LNCAP (cell line): ENCODE measurements around the gene TEX44.

Source experiments
- TF ChIP-seq, protein P1 (sequence below): fragments of 450-650 bp; IDR thresholded peaks from 2 replicates; pipeline ENCODE4 v1.5.1; 2017; ENCODE audit warnings: mild to moderate bottlenecking

The TEX44 gene

DNA sequence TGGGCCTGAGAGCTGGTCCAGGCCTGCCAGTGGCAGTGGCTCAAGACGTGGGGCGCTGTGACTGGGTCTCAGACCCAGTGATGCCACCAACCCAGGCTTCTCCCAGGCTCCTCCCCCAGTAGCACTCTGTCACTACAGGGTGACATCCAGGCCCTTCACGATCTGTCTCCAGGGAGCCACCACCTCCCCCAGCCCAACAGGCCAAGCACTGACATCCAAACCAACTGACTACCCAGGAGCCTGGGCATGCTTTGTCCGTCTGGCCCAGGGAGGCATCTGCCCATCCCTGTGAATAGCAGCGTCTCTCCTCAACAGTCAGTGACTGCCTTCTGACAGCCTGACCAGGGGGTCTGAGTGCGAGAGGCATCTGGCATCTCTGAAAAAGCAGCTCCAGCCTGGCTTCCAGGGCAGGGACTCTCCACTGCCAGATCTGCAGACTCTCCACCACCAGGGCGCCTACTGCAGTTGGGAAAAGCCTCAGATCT, 13.0 kb downstream of the TEX44 start:
- TF ChIP-seq, protein P1, sequence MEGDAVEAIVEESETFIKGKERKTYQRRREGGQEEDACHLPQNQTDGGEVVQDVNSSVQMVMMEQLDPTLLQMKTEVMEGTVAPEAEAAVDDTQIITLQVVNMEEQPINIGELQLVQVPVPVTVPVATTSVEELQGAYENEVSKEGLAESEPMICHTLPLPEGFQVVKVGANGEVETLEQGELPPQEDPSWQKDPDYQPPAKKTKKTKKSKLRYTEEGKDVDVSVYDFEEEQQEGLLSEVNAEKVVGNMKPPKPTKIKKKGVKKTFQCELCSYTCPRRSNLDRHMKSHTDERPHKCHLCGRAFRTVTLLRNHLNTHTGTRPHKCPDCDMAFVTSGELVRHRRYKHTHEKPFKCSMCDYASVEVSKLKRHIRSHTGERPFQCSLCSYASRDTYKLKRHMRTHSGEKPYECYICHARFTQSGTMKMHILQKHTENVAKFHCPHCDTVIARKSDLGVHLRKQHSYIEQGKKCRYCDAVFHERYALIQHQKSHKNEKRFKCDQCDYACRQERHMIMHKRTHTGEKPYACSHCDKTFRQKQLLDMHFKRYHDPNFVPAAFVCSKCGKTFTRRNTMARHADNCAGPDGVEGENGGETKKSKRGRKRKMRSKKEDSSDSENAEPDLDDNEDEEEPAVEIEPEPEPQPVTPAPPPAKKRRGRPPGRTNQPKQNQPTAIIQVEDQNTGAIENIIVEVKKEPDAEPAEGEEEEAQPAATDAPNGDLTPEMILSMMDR = no peak

GRCh38 chr2:231606941-231607340, 14.3 kb downstream of the TEX44 start:
- TF ChIP-seq, protein P1 = no peak

- TF ChIP-seq, protein P1 = no peak
Measured at GRCh38 chr2:231611273-231612108, 18.8 kb downstream of the TEX44 start.

GRCh38 chr2:231612109-231612455, 19.4 kb downstream of the TEX44 start:
- TF ChIP-seq, protein P1 = no peak

GRCh38 chr2:231612456-231613330, 20.0 kb downstream of the TEX44 start:
- TF ChIP-seq, protein P1 = peak; percentile 86

DNA sequence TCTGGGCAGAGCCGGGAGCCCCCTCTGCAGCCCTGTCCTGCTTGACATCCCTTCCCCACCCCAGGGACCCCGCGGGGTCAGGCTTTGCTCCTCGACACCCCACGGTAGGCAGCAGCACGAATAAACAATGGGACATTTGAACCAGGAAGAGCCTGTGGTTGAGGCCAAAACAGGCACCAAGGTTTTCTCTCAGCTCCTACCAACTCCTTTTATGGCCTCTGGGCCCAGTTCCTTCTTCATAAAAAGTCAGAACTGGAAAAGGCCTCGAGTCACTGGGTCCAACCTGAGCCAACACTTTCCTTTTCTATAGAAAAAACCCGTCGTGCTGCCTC, 20.6 kb downstream of the TEX44 start:
- TF ChIP-seq, protein P1 = no peak

DNA sequence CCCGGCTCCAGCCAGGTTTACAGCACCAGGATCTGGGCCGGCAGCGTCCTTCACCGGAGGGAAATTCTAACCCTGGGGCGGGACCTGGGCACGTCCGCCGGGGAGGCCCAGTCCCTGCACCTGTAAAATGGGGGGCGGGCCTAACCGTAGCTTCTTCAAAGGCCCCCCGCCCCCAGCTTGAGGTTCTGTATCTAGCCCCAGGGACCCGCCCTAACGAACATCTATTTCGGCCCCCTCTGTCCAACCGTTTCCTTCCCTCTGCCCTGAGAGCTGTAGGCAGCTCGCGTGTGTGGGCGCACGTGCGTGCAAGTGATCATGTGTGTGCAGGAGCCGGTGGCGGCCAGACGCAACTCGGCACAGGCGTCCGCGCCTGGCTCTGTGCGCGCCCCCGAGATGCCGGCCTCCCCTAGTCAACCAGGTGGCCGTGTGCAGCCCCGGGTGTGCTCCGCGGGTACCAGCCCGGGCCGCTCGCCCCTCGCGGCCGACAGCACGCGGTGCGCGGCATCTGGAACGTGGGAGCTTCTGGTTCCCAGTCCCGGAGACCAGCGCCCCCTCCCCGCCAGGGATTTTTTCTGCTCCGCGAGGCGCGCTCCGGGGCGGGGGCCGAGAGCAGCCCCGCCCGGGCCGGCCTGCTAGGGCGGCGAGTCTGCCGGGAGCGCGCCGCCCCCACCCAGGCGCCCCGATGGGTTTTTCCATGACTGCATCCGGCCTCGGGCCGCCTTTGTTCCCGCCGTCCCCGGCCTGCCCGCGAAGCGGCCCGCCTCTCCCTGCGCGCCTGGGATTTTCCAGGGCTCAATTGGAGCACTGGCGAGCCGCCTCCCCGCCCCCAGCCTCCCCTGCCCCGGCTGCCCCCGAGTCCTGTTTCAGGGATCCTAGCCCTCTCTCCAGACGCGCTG, 21.2 kb downstream of the TEX44 start:
- TF ChIP-seq, protein P1 = no peak
